HepG2 (cell line): Measurements from ENCODE around the gene FGFR3. TPM values are rescaled to one million over a fixed set of nuclear protein-coding genes. Genes with fewer than 3 reads are reported as not detected.
A peak's percentile ranks its signal among the peaks of the same experiment; 100 is the strongest.

Experiments used
- BRD4 ChIP-seq: sonication (generic); formaldehyde crosslinking; IDR thresholded peaks from 2 replicates; pipeline ENCODE4 v1.4.0; 2020; ENCODE audit warnings: missing genetic modification reagents
- CHD2 ChIP-seq: IDR thresholded peaks from 2 replicates; pipeline ENCODE4 v1.6.1; 2011; ENCODE audit warnings: low read depth, low read length, improper control_type of control experiment
- ETV5 ChIP-seq: IDR thresholded peaks from 2 replicates; pipeline ENCODE4 v1.6.1; 2018; ENCODE audit warnings: missing biosample characterization, missing genetic modification reagents, inconsistent platforms, borderline replicate concordance
- HDAC2 ChIP-seq: sonication (generic); formaldehyde crosslinking; IDR thresholded peaks from 2 replicates; pipeline ENCODE4 v1.4.0; 2020; ENCODE audit warnings: missing genetic modification reagents
- IKZF4 ChIP-seq: sonication (generic); formaldehyde crosslinking; IDR thresholded peaks from 2 replicates; pipeline ENCODE4 v1.5.1; 2020; ENCODE audit warnings: borderline replicate concordance, mild to moderate bottlenecking, low read depth, missing genetic modification reagents; ENCODE audit errors: not compliant biosample characterization
- MED8 ChIP-seq: sonication (generic); formaldehyde crosslinking; IDR thresholded peaks from 2 replicates; pipeline ENCODE4 v1.8.1; 2023; ENCODE audit warnings: mild to moderate bottlenecking, missing genetic modification reagents; ENCODE audit not compliant: insufficient replicate concordance
- MEIS2 ChIP-seq: sonication (generic); formaldehyde crosslinking; IDR thresholded peaks from 2 replicates; pipeline ENCODE4 v1.9.0; 2021; ENCODE audit warnings: mild to moderate bottlenecking, missing genetic modification reagents
- SKIL ChIP-seq: sonication (generic); formaldehyde crosslinking; IDR thresholded peaks from 2 replicates; pipeline ENCODE4 v1.8.0; 2022; ENCODE audit warnings: missing genetic modification reagents, mild to moderate bottlenecking, moderate library complexity, borderline replicate concordance
- SMYD3 ChIP-seq: sonication (generic); formaldehyde crosslinking; IDR thresholded peaks from 2 replicates; pipeline ENCODE4 v1.8.1; 2023; ENCODE audit warnings: mild to moderate bottlenecking, missing genetic modification reagents
- TEAD3 ChIP-seq: optimal IDR thresholded peaks from 2 replicates; pipeline ENCODE3; 2016; ENCODE audit warnings: borderline replicate concordance
- TERF1 ChIP-seq: sonication (generic); formaldehyde crosslinking; IDR thresholded peaks from 2 replicates; pipeline ENCODE4 v1.8.0; 2022; ENCODE audit warnings: mild to moderate bottlenecking, missing genetic modification reagents, moderate library complexity
- TOE1 ChIP-seq: sonication (generic); formaldehyde crosslinking; IDR thresholded peaks from 2 replicates; pipeline ENCODE4 v1.4.0; 2020; ENCODE audit warnings: mild to moderate bottlenecking, missing genetic modification reagents
- TRIM24 ChIP-seq: sonication (generic); formaldehyde crosslinking; IDR thresholded peaks from 2 replicates; pipeline ENCODE4 v1.8.0; 2022; ENCODE audit warnings: mild to moderate bottlenecking, missing genetic modification reagents
- ZNF136 ChIP-seq: sonication (generic); formaldehyde crosslinking; IDR thresholded peaks from 2 replicates; pipeline ENCODE4 v1.8.1; 2022; ENCODE audit warnings: low read depth, mild to moderate bottlenecking, moderate library complexity, missing genetic modification reagents
- ZNF446 ChIP-seq: sonication (generic); formaldehyde crosslinking; IDR thresholded peaks from 2 replicates; pipeline ENCODE4 v1.5.0; 2020; ENCODE audit warnings: mild to moderate bottlenecking, missing genetic modification reagents
- ZNF703 ChIP-seq: sonication (generic); formaldehyde crosslinking; IDR thresholded peaks from 2 replicates; pipeline ENCODE4 v1.5.1; 2020; ENCODE audit warnings: missing genetic modification reagents, mild to moderate bottlenecking, moderate library complexity, borderline replicate concordance
- ZNF792 ChIP-seq: IDR thresholded peaks from 2 replicates; pipeline ENCODE4 v1.6.1; 2016
- polyA plus RNA-seq, 8 experiments: library from polyadenylated mRNA; depleted of rRNA in 3 of 8; stranded (reverse) in 7 of 8; unstranded in 1 of 8; fragments of >200 nt; fragmentation: Illumina TruSeq in 4 of 8; extraction: Trizol in 4 of 8; gene quantifications; 2 replicates each; pipeline versions ENCODE4 v1.2.1 to v1.2.3, GENCODE V29; 2011 to 2016; ENCODE audit warnings: low read depth in 4 of 8, missing spikeins in 1 of 8, mixed read lengths in 1 of 8; ENCODE audit not compliant: insufficient read depth in 1 of 8
- total RNA-seq, 5 experiments: library from RNA; depleted of rRNA; stranded (reverse); fragments of >200 nt; fragmentation: Illumina TruSeq; extraction: Trizol; gene quantifications; 2 replicates each; pipeline ENCODE4 v1.2.3, GENCODE V29; 2016; ENCODE audit warnings: low read depth in 1 of 5
- TF ChIP-seq, protein P1 (sequence below): sonication (generic); formaldehyde crosslinking; IDR thresholded peaks from 2 replicates; pipeline ENCODE4 v1.5.1; 2020; ENCODE audit warnings: missing genetic modification reagents, mild to moderate bottlenecking, borderline replicate concordance
- TF ChIP-seq, protein P2 (sequence below): sonication (generic); formaldehyde crosslinking; IDR thresholded peaks from 2 replicates; pipeline ENCODE4 v1.9.0; 2021; ENCODE audit warnings: missing genetic modification reagents, borderline replicate concordance

The FGFR3 gene
- total and polyA plus RNA-seq, 2 of the 13 experiments (the other 11 are each of a cell fraction or from before 2014, with no cell fraction given): 103 to 109 TPM

GRCh38 chr4:1779588-1780382 is 13.3 kb upstream of the FGFR3 start (continued):
- TF ChIP-seq, protein P1, sequence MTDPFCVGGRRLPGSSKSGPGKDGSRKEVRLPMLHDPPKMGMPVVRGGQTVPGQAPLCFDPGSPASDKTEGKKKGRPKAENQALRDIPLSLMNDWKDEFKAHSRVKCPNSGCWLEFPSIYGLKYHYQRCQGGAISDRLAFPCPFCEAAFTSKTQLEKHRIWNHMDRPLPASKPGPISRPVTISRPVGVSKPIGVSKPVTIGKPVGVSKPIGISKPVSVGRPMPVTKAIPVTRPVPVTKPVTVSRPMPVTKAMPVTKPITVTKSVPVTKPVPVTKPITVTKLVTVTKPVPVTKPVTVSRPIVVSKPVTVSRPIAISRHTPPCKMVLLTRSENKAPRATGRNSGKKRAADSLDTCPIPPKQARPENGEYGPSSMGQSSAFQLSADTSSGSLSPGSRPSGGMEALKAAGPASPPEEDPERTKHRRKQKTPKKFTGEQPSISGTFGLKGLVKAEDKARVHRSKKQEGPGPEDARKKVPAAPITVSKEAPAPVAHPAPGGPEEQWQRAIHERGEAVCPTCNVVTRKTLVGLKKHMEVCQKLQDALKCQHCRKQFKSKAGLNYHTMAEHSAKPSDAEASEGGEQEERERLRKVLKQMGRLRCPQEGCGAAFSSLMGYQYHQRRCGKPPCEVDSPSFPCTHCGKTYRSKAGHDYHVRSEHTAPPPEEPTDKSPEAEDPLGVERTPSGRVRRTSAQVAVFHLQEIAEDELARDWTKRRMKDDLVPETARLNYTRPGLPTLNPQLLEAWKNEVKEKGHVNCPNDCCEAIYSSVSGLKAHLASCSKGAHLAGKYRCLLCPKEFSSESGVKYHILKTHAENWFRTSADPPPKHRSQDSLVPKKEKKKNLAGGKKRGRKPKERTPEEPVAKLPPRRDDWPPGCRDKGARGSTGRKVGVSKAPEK: 0 out of 2 replicates have a peak, but pooled peaks have one; percentile 42
- TF ChIP-seq SMYD3 (CRISPR knock-in tag): peak; percentile 76
- TF ChIP-seq TOE1 (CRISPR knock-in tag): 0 out of 2 replicates have a peak, but pooled peaks have one; percentile 48
- TF ChIP-seq TERF1 (CRISPR knock-in tag): no peak
- TF ChIP-seq MEIS2 (CRISPR knock-in tag): 0 out of 2 replicates have a peak, but pooled peaks have one; percentile 52
- no peak; the same call in 1 of the 2 replicates for TF ChIP-seq ZNF703 (CRISPR knock-in tag)
- TF ChIP-seq ZNF136: 0 out of 2 replicates have a peak, but pooled peaks have one; percentile 42
- TF ChIP-seq, protein P2, sequence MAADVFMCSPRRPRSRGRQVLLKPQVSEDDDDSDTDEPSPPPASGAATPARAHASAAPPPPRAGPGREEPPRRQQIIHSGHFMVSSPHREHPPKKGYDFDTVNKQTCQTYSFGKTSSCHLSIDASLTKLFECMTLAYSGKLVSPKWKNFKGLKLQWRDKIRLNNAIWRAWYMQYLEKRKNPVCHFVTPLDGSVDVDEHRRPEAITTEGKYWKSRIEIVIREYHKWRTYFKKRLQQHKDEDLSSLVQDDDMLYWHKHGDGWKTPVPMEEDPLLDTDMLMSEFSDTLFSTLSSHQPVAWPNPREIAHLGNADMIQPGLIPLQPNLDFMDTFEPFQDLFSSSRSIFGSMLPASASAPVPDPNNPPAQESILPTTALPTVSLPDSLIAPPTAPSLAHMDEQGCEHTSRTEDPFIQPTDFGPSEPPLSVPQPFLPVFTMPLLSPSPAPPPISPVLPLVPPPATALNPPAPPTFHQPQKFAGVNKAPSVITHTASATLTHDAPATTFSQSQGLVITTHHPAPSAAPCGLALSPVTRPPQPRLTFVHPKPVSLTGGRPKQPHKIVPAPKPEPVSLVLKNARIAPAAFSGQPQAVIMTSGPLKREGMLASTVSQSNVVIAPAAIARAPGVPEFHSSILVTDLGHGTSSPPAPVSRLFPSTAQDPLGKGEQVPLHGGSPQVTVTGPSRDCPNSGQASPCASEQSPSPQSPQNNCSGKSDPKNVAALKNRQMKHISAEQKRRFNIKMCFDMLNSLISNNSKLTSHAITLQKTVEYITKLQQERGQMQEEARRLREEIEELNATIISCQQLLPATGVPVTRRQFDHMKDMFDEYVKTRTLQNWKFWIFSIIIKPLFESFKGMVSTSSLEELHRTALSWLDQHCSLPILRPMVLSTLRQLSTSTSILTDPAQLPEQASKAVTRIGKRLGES (CRISPR knock-in tag): peak; percentile 70
- TF ChIP-seq BRD4 (CRISPR knock-in tag): peak; percentile 65; the same call in 1 of the 2 replicates
- TF ChIP-seq TEAD3 (CRISPR knock-in tag): peak; percentile 40
- TF ChIP-seq SKIL (CRISPR knock-in tag): no peak
- peak; percentile 66 for TF ChIP-seq IKZF4 (CRISPR knock-in tag)
- 0 out of 2 replicates have a peak, but pooled peaks have one; percentile 44 for TF ChIP-seq CHD2
- peak; percentile 81; the same call in 1 of the 2 replicates for TF ChIP-seq ZNF792 (CRISPR knock-in tag)
- TF ChIP-seq HDAC2 (CRISPR knock-in tag): peak; percentile 93
- 0 out of 2 replicates have a peak, but pooled peaks have one; percentile 55 for TF ChIP-seq ZNF446 (CRISPR knock-in tag)
- peak; percentile 33; the same call in 1 of the 2 replicates for TF ChIP-seq ETV5 (CRISPR knock-in tag)
- TF ChIP-seq TRIM24 (CRISPR knock-in tag): 0 out of 2 replicates have a peak, but pooled peaks have one; percentile 4
- TF ChIP-seq MED8 (CRISPR knock-in tag): peak; percentile 85
